Esophagus muscularis mucosa (tissue), 4 donors: Measurements from ENCODE around the gene BOC. TPM values are rescaled to one million over a fixed set of nuclear protein-coding genes. Genes with fewer than 3 reads are reported as not detected.

Experiments used
- DNase-seq: peaks from one replicate; pipeline ENCODE4 v3.0.0-alpha.2; 2017; ENCODE audit errors: extremely low spot score
- H3K27ac ChIP-seq, 4 donors: fragments of 200-600 bp; sonication (generic); replicated peaks in 1 of 4; 1 replicate in 3 of 4; 2 replicates in 1 of 4; pipeline ENCODE4 v1.5.1; 2016 to 2019; ENCODE audit warnings: mild to moderate bottlenecking in 1 of 4
- H3K27me3 ChIP-seq, 4 donors: fragments of 200-600 bp; sonication (generic); one replicate each; pipeline versions ENCODE4 v1.5.1 to v1.6.0; 2016 to 2019
- H3K36me3 ChIP-seq, 4 donors: fragments of 200-600 bp; sonication (generic); one replicate each; pipeline ENCODE4 v1.5.1; 2016 to 2019
- H3K4me1 ChIP-seq, 4 donors: fragments of 200-600 bp; sonication (generic); one replicate each; pipeline ENCODE4 v1.5.1; 2016 to 2019
- H3K4me3 ChIP-seq, 4 donors: fragments of 200-600 bp; sonication (generic); 1 replicate in 2 of 4; 2 replicates in 2 of 4; pipeline ENCODE4 v1.5.1; 2016 to 2019; ENCODE audit warnings: mild to moderate bottlenecking in 4 of 4, moderate library complexity in 1 of 4
- H3K9me3 ChIP-seq, 4 donors: fragments of 200-600 bp; sonication (generic); 1 replicate in 3 of 4; 2 replicates in 1 of 4; pipeline ENCODE4 v1.5.1; 2016 to 2019
- CTCF ChIP-seq, 3 experiments: fragments of 200-600 bp in 2 of 3; fragments of 450-650 bp in 1 of 3; sonication (generic) in 2 of 3; IDR thresholded peaks; one replicate each; pipeline ENCODE4 v1.5.1; 2017 to 2019; ENCODE audit warnings: antibody characterized with exemption in 3 of 3, mild to moderate bottlenecking in 2 of 3, moderate library complexity in 1 of 3
- EP300 ChIP-seq: sonication (generic); formaldehyde crosslinking; IDR thresholded peaks from one replicate; pipeline ENCODE4 v1.6.1; 2017; ENCODE audit warnings: antibody characterized with exemption
- POLR2A ChIP-seq: fragments of 450-650 bp; IDR thresholded peaks from one replicate; pipeline ENCODE4 v1.6.1; 2017; ENCODE audit warnings: antibody characterized with exemption, moderate library complexity, mild to moderate bottlenecking, low read depth
- POLR2AphosphoS5 ChIP-seq, 2 donors: sonication (generic); formaldehyde crosslinking; IDR thresholded peaks; one replicate each; pipeline ENCODE4 v1.6.1; 2017; ENCODE audit warnings: antibody characterized with exemption in 2 of 2
- WGBS: methylation state at CpG from one replicate; pipeline ENCODE4 v1.1.5; 2018; 5-methylcytosine and 5-hydroxymethylcytosine counted together
- intact Hi-C: fragments of 100-400 bp; cut with DNase I; formaldehyde crosslinking; loops from one replicate; pipeline ENCODE4 v1.15.1; 2023
- total RNA-seq, 4 donors: library from RNA; depleted of rRNA; stranded (reverse); fragments of >200 nt; gene quantifications; one replicate each; pipeline versions ENCODE4 v1.1.0 to v1.2.1, GENCODE V29; 2016

The BOC gene
- total RNA-seq, 4 donors from 2014 or later: 87.2 to 119 (median 90.8) TPM

GRCh38 chr3:113242096-113242581, 30.8 kb downstream of the BOC start:
- H3K27ac ChIP-seq: peak overlapping the region; percentile 69 to 87 (median 80)
- H3K4me1 ChIP-seq: peaks cover 8 to 93% (median 86%) of the 10 kb centered on the region in 4 donors
- H3K9me3 ChIP-seq: no peaks in the 10 kb centered on the region
- intact Hi-C loops: no loop called here
- no peak overlapping the region for H3K4me3 ChIP-seq
- no peaks in the 10 kb centered on the region for H3K27me3 ChIP-seq
- 41% methylated on average over 7 of the region's 7 CpGs for WGBS
- no peak for TF ChIP-seq EP300
- no peak for TF ChIP-seq POLR2AphosphoS5 (IDR thresholded peaks at IDR 0.05)
- no peak for TF ChIP-seq POLR2A
- TF ChIP-seq CTCF (IDR thresholded peaks at IDR 0.05): no peak
- H3K36me3 ChIP-seq: peaks cover 0 to 4% (median 0%) of the 10 kb centered on the region in 4 donors
- no peak for DNase-seq

GRCh38 chr3:113243071-113243470, 31.7 kb downstream of the BOC start:
- Histone ChIP-seq H3K9me3 (no peaks in the 10 kb centered on the region), H3K4me1 (peaks cover 11 to 98% (median 92%) of the 10 kb centered on the region in 4 donors), H3K27me3 (no peaks in the 10 kb centered on the region), H3K27ac (peak overlapping the region; percentile 69 to 87 (median 80)), H3K4me3 (no peak overlapping the region), H3K36me3 (no peaks in the 10 kb centered on the region)
- TF ChIP-seq CTCF (IDR thresholded peaks at IDR 0.05): no peak
- TF ChIP-seq POLR2A: no peak
- no peak for TF ChIP-seq EP300
- no peak for TF ChIP-seq POLR2AphosphoS5 (IDR thresholded peaks at IDR 0.05)
- intact Hi-C loops: no loop called here
- WGBS: 73% methylated on average over 2 of the region's 2 CpGs
- no peak for DNase-seq

GRCh38 chr3:113243846-113244245, 32.5 kb downstream of the BOC start:
- TF ChIP-seq POLR2A (no peak), CTCF (IDR thresholded peaks at IDR 0.05) (no peak), EP300 (no peak), POLR2AphosphoS5 (IDR thresholded peaks at IDR 0.05) (no peak)
- H3K27ac ChIP-seq: peak overlapping the region; percentile 69 to 87 (median 84)
- H3K4me1 ChIP-seq: peaks cover 11 to 99% (median 97%) of the 10 kb centered on the region in 4 donors
- H3K9me3 ChIP-seq: no peaks in the 10 kb centered on the region
- no peaks in the 10 kb centered on the region for H3K36me3 ChIP-seq
- intact Hi-C loops: no loop called here
- WGBS: 80% methylated on average over 3 of the region's 3 CpGs
- DNase-seq: no peak
- no peaks in the 10 kb centered on the region for H3K27me3 ChIP-seq
- no peak overlapping the region for H3K4me3 ChIP-seq

GRCh38 chr3:113245761-113246161, 34.4 kb downstream of the BOC start:
- H3K4me3 ChIP-seq: no peak overlapping the region
- H3K9me3 ChIP-seq: no peaks in the 10 kb centered on the region
- peak overlapping the region; percentile 77 to 87 (median 84) for H3K27ac ChIP-seq
- WGBS: 31% methylated on average over 5 of the region's 5 CpGs
- H3K27me3 ChIP-seq: no peaks in the 10 kb centered on the region
- H3K4me1 ChIP-seq: peaks cover 11 to 91% (median 88%) of the 10 kb centered on the region in 4 donors
- no peak for DNase-seq
- TF ChIP-seq POLR2AphosphoS5 (IDR thresholded peaks at IDR 0.05) (peak in 1 of 2 donors; percentile 13), EP300 (no peak)
- intact Hi-C loops: loop anchor here (5.0 kb wide), 1 partner anchor 33 kb away; the partner anchor contains the start of gene BOC
- peaks cover 0 to 16% (median 10%) of the 10 kb centered on the region in 4 donors for H3K36me3 ChIP-seq

GRCh38 chr3:113247068-113247467, 35.7 kb downstream of the BOC start:
- Histone ChIP-seq H3K36me3 (peaks cover 0 to 28% (median 17%) of the 10 kb centered on the region in 4 donors), H3K27me3 (no peaks in the 10 kb centered on the region), H3K9me3 (no peaks in the 10 kb centered on the region), H3K27ac (peak overlapping the region; percentile 77 to 87 (median 84)), H3K4me3 (no peak overlapping the region), H3K4me1 (peaks cover 11 to 81% (median 75%) of the 10 kb centered on the region in 4 donors)
- intact Hi-C loops: loop anchor here (5.0 kb wide), 1 partner anchor 35 kb away; the partner anchor contains the start of gene BOC
- no peak for DNase-seq
- TF ChIP-seq POLR2AphosphoS5 (IDR thresholded peaks at IDR 0.05) (no peak), CTCF (IDR thresholded peaks at IDR 0.05) (no peak), POLR2A (no peak), EP300 (no peak)
